GM23248 (cell line): ENCODE data around the gene PANK4. TPM values are rescaled to one million over a fixed set of nuclear protein-coding genes. Genes with fewer than 3 reads are reported as not detected.

ENCODE experiments used
- DNase-seq: peaks from one replicate; pipeline ENCODE4 v3.0.0-alpha.2; 2015
- H2AFZ ChIP-seq: fragments of 200-600 bp; sonication (generic); 2 replicates; pipeline ENCODE4 v1.6.1; 2016; ENCODE audit warnings: antibody characterized with exemption
- H3F3A ChIP-seq: fragments of 200-600 bp; sonication (generic); 2 replicates; pipeline ENCODE4 v1.6.1; 2016; ENCODE audit warnings: mild to moderate bottlenecking, antibody characterized with exemption, mixed run types; ENCODE audit not compliant: insufficient read depth
- H3K27ac ChIP-seq: fragments of 200-600 bp; sonication (generic); 2 replicates; pipeline ENCODE4 v1.5.1; 2016; ENCODE audit warnings: mild to moderate bottlenecking
- H3K27me3 ChIP-seq: fragments of 200-600 bp; sonication (generic); replicated peaks from 2 replicates; pipeline ENCODE4 v1.6.1; 2016; ENCODE audit warnings: mild to moderate bottlenecking; ENCODE audit not compliant: insufficient read depth
- H3K36me3 ChIP-seq: fragments of 200-600 bp; sonication (generic); 2 replicates; pipeline ENCODE4 v1.6.1; 2016; ENCODE audit warnings: low read depth, mild to moderate bottlenecking
- H3K4me1 ChIP-seq: fragments of 200-600 bp; sonication (generic); 2 replicates; pipeline ENCODE4 v1.6.1; 2016; ENCODE audit warnings: mild to moderate bottlenecking; ENCODE audit not compliant: insufficient read depth
- H3K4me2 ChIP-seq: fragments of 200-600 bp; sonication (generic); one replicate; pipeline ENCODE4 v1.6.1; 2016; ENCODE audit warnings: mild to moderate bottlenecking; ENCODE audit not compliant: unreplicated experiment
- H3K4me3 ChIP-seq: fragments of 200-600 bp; sonication (generic); 2 replicates; pipeline ENCODE4 v1.5.1; 2016; ENCODE audit warnings: mild to moderate bottlenecking
- H3K79me2 ChIP-seq: fragments of 200-600 bp; sonication (generic); 2 replicates; pipeline ENCODE4 v1.6.1; 2016; ENCODE audit warnings: mild to moderate bottlenecking; ENCODE audit not compliant: insufficient read depth
- H3K9ac ChIP-seq: fragments of 200-600 bp; sonication (generic); 2 replicates; pipeline ENCODE4 v1.6.1; 2016; ENCODE audit warnings: mild to moderate bottlenecking
- H3K9me2 ChIP-seq: fragments of 200-600 bp; sonication (generic); 2 replicates; pipeline ENCODE4 v1.6.1; 2016; ENCODE audit warnings: mixed run types, mild to moderate bottlenecking, moderate library complexity; ENCODE audit not compliant: insufficient read depth
- H3K9me3 ChIP-seq: fragments of 200-600 bp; sonication (generic); one replicate; pipeline ENCODE4 v1.6.1; 2017; ENCODE audit warnings: low read depth
- H4K20me1 ChIP-seq: fragments of 200-600 bp; sonication (generic); 2 replicates; pipeline ENCODE4 v1.6.0; 2016; ENCODE audit not compliant: insufficient read depth
- EZH2 ChIP-seq: fragments of 200-600 bp; sonication (generic); IDR thresholded peaks from 2 replicates; pipeline ENCODE4 v1.6.1; 2018; ENCODE audit warnings: antibody characterized with exemption, mild to moderate bottlenecking; ENCODE audit not compliant: insufficient read depth, poor library complexity, severe bottlenecking
- EZH2phosphoT487 ChIP-seq: fragments of 200-600 bp; sonication (generic); IDR thresholded peaks from 2 replicates; pipeline ENCODE4 v1.6.1; 2018; ENCODE audit warnings: antibody characterized with exemption, moderate library complexity, mild to moderate bottlenecking, low read depth; ENCODE audit not compliant: insufficient read depth
- WGBS, 2 experiments: methylation state at CpG; one replicate each; pipeline ENCODE4 v1.1.6; 2015 to 2017; ENCODE audit warnings: low lambda C conversion rate in 2 of 2, low coverage in 1 of 2; ENCODE audit errors: missing lambda C conversion rate in 2 of 2; 5-methylcytosine and 5-hydroxymethylcytosine counted together
- in situ Hi-C: fragments of 300-500 bp; cut with MboI; formaldehyde crosslinking; loops from 2 replicates; pipeline ENCODE4 v1.15.0; 2020
- polyA plus RNA-seq: library from polyadenylated mRNA; unstranded; fragments of >200 nt; fragmentation: Nextera tagmentation; extraction: Ambion mirVana; gene quantifications from 2 replicates; pipeline ENCODE4 v1.2.1, GENCODE V29; 2016
- total RNA-seq: library from RNA; depleted of rRNA; stranded (reverse); fragments of >200 nt; shearing (Covaris generic); gene quantifications from 2 replicates; pipeline ENCODE4 v1.2.3, GENCODE V29; 2014

The PANK4 gene
- total and polyA plus RNA-seq, 2 experiments from 2014 or later, result 15.5 to 29.7 TPM

- Histone ChIP-seq H3K9ac (no peak overlapping the region), H3K9me3 (no peaks in the 10 kb centered on the region), H3K79me2 (no peaks in the 10 kb centered on the region), H3K27ac (no peak overlapping the region), H3K4me1 (no peaks in the 10 kb centered on the region), H2AFZ (no peak overlapping the region), H3K36me3 (no peaks in the 10 kb centered on the region), H3K4me2 (no peak overlapping the region), H3F3A (no peaks in the 10 kb centered on the region), H3K4me3 (no peak overlapping the region), H4K20me1 (no peaks in the 10 kb centered on the region), H3K9me2 (no peaks in the 10 kb centered on the region), H3K27me3 (no peaks in the 10 kb centered on the region)
- TF ChIP-seq EZH2 (no peak), EZH2phosphoT487 (no peak)
- WGBS, 2 experiments, result 56 to 64% methylated on average over 4 to 9 of the region's 9 CpGs
- in situ Hi-C loops, result no loop called here
- DNase-seq, result no peak
Observed at GRCh38 chr1:2486558-2486957, 39.8 kb downstream of the PANK4 start.

GRCh38 chr1:2486041-2486440 lies 40.4 kb downstream of the PANK4 start:
- H3K9ac ChIP-seq, result no peak overlapping the region
- H3K27me3 ChIP-seq, result no peaks in the 10 kb centered on the region
- no peaks in the 10 kb centered on the region for H3K4me1 ChIP-seq
- no peak overlapping the region for H3K4me2 ChIP-seq
- no peaks in the 10 kb centered on the region for H3K9me2 ChIP-seq
- H3K36me3 ChIP-seq, result no peaks in the 10 kb centered on the region
- H3F3A ChIP-seq, result no peaks in the 10 kb centered on the region
- H3K4me3 ChIP-seq, result no peak overlapping the region
- DNase-seq, result no peak
- in situ Hi-C loops, result no loop called here
- TF ChIP-seq EZH2phosphoT487 (no peak), EZH2 (no peak)
- no peaks in the 10 kb centered on the region for H4K20me1 ChIP-seq
- H3K9me3 ChIP-seq, result no peaks in the 10 kb centered on the region
- no peak overlapping the region for H3K27ac ChIP-seq
- H3K79me2 ChIP-seq, result no peaks in the 10 kb centered on the region
- H2AFZ ChIP-seq, result no peak overlapping the region
- 49 to 50% methylated on average over 4 of the region's 4 CpGs for WGBS, 2 experiments

GRCh38 chr1:2483970-2484369 lies 42.4 kb downstream of the PANK4 start:
- H3K4me1 ChIP-seq, result no peaks in the 10 kb centered on the region
- no peaks in the 10 kb centered on the region for H3K79me2 ChIP-seq
- H2AFZ ChIP-seq, result no peak overlapping the region
- WGBS, 2 experiments, result 73 to 81% methylated on average over 7 to 16 of the region's 16 CpGs
- H3K27me3 ChIP-seq, result no peaks in the 10 kb centered on the region
- H3K9ac ChIP-seq, result no peak overlapping the region
- H3K4me2 ChIP-seq, result no peak overlapping the region
- TF ChIP-seq EZH2phosphoT487, result no peak
- no peak for TF ChIP-seq EZH2
- no peak overlapping the region for H3K4me3 ChIP-seq
- in situ Hi-C loops, result no loop called here
- no peak for DNase-seq
- H3K27ac ChIP-seq, result no peak overlapping the region
- H3K36me3 ChIP-seq, result no peaks in the 10 kb centered on the region
- H4K20me1 ChIP-seq, result no peaks in the 10 kb centered on the region
- no peaks in the 10 kb centered on the region for H3K9me2 ChIP-seq
- no peaks in the 10 kb centered on the region for H3F3A ChIP-seq
- no peaks in the 10 kb centered on the region for H3K9me3 ChIP-seq

- H3K9me3 ChIP-seq, result no peaks in the 10 kb centered on the region
- no peaks in the 10 kb centered on the region for H3K27me3 ChIP-seq
- no peaks in the 10 kb centered on the region for H3F3A ChIP-seq
- no peak overlapping the region for H3K4me3 ChIP-seq
- H4K20me1 ChIP-seq, result no peaks in the 10 kb centered on the region
- WGBS, 2 experiments, result 62 to 63% methylated on average over 13 of the region's 13 CpGs
- no peak overlapping the region for H2AFZ ChIP-seq
- TF ChIP-seq EZH2phosphoT487, result no peak
- TF ChIP-seq EZH2, result no peak
- no peak overlapping the region for H3K27ac ChIP-seq
- DNase-seq, result no peak
- H3K79me2 ChIP-seq, result no peaks in the 10 kb centered on the region
- H3K9me2 ChIP-seq, result no peaks in the 10 kb centered on the region
- no peaks in the 10 kb centered on the region for H3K4me1 ChIP-seq
- no peaks in the 10 kb centered on the region for H3K36me3 ChIP-seq
- no peak overlapping the region for H3K9ac ChIP-seq
- no peak overlapping the region for H3K4me2 ChIP-seq
- in situ Hi-C loops, result no loop called here
Observed at GRCh38 chr1:2483026-2483425, 43.4 kb downstream of the PANK4 start.

GRCh38 chr1:2482588-2482987 lies 43.8 kb downstream of the PANK4 start:
- Histone ChIP-seq H3K79me2 (no peaks in the 10 kb centered on the region), H3K9me2 (no peaks in the 10 kb centered on the region), H3K9me3 (no peaks in the 10 kb centered on the region), H3K9ac (no peak overlapping the region), H3K27me3 (no peaks in the 10 kb centered on the region), H3K4me3 (no peak overlapping the region), H2AFZ (no peak overlapping the region), H3F3A (no peaks in the 10 kb centered on the region), H3K4me2 (no peak overlapping the region), H4K20me1 (no peaks in the 10 kb centered on the region), H3K4me1 (no peaks in the 10 kb centered on the region), H3K27ac (no peak overlapping the region), H3K36me3 (no peaks in the 10 kb centered on the region)
- in situ Hi-C loops, result no loop called here
- TF ChIP-seq EZH2phosphoT487, result no peak
- TF ChIP-seq EZH2, result no peak
- DNase-seq, result no peak
- WGBS, 2 experiments, result 53 to 55% methylated on average over 10 to 11 of the region's 11 CpGs
